Myocyte (in vitro differentiated cells): ENCODE results near the gene RFX2. TPM values are rescaled to one million over a fixed set of nuclear protein-coding genes. Genes with fewer than 3 reads are reported as not detected.
"Not testable (repeated sequence)": the region's sequence is repeated elsewhere in the genome, so short reads cannot be mapped to it uniquely, and the experiment has no call there.

Source experiments
- DNase-seq: peaks from one replicate; pipeline ENCODE4 v3.0.0-alpha.2; 2012; ENCODE audit warnings: low read depth
- total RNA-seq: library from RNA; depleted of rRNA; stranded (reverse); fragments of >200 nt; gene quantifications from 2 replicates; pipeline ENCODE4 v1.2.3, GENCODE V29; 2014

Gene RFX2
- total RNA-seq, 1 donor from 2014 or later: 5.8 TPM

DNA sequence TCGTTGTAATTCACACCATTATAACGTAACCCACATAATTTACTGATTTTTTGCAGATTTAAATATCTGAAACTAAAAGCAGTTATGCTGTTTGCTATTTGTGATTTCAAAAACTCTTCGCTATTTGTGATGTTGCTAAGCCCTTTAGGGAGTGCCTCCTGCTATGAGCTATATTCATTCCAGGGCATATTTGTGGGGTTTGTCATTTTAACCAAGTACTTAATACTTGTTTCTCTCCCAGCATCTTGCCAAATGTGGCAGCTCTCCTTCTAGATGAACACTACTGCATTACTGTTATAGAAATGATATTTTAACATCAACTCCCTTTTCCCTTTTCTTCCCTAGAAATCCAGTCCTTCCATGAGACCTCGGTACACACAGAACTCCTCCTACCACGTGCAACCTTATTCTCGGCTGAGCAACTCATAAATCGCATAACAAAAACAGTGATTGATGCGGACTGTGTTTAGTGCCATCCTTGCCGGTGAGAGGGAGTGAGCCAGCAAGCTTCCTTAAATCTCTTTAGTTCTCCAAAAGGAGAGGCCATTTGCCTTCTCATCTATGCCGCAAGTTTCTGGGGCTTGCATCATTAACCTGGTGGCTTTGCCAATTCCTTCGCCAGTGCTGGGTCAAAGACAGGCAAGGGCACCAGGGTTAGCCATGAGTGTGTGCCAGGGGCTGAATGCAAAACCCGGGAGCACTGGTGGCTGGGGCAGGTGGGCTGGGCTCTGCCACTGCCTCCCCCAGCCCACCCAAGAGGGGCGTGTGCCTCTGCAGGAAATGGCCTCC is 33.4 kb downstream of the RFX2 start:
- peak; percentile 86 for DNase-seq

GRCh38 chr19:6076291-6076665 is 34.0 kb downstream of the RFX2 start:
- DNase-seq: no peak

DNA sequence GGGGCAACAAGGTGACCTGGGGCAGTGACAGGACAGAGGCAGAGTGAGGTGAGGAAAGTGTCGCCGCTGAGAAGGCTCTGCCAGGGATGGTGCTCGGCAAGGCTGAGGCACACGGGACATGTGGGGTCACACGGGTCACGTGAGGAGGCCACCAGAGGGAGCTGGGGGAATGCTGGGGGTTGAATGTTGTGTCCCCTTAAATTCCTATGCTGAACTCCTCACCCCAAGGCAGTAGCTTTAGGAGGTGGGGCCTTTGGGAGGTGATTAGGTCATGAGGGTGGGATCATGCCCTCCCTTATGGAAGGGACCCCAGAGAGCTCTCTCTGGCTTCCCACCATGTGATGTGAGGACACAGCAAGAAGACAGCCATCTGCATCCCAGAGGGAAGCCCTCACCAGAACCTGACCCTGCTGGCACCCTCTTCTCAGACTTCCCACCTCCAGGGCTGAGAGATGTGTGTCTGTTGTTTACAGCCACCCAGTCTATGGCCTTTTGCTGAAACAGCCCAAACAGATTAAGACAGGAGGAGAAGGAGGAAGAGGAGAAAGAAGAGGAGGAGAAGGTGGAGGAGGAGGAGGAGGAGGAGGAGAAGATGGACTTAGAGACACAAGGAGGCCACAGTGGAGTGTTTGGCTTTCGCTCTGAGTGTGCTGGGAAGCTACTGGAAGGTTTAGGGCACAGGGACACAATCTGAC is 35.4 kb downstream of the RFX2 start:
- DNase-seq: no peak

DNA sequence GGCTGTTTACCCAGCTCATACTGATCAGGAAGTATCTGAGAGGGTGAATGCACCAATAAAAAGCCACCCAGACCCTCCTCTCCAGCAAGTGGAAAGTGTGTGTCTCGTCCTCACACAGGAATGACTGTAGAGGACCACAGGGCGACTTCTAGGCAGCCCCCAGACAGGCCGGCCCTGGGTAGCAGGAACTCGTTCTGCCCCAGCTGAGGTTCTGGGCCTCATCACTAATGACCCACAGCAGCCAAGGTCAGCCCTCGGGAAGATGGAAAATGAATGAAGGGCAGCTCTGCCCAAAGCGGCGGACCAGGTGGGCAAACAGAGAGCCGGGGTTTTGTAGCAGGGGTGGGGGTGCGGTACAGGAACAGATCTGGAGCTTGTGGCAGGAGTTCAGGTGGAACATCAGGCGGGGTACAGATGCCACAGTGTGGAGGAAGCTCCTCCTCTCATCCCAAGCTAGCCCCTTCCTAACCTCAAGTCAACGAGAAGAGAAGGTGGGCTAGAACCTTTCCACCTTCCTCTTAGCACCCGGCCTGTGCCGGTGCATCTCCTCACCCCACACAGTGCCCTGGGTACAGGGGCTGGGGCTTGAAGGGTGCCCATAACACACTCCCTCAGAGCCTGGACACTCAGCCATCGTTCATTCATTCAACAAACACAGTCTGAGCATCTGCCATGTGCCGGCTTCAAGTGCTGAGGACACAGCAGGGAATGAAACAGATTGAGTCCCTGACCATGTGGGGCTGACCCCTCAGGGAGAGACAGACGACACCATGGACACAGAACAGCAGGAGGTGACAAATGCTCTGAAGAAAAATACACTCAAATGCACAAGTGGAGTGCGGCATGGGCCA is 36.2 kb downstream of the RFX2 start:
- DNase-seq: no peak

DNA sequence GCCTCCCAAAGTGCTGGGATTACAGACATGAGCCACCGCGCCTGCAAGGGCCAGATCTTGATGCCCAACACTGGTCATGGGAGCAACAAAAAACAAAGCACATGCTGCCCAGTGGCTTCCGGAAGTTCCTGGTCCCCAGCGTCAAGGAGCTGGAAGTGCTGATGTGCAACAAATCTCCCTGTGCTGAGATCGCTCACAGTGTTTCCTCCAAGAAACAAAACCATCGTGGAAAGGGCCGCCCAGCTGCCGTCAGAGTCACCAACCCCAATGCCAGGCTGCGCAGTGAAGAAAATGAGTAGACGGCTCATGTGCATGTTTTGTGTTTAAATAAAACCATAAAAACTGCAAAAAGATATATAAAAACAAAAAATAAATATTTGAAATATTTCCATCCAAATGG is 37.1 kb downstream of the RFX2 start:
- not testable (repeated sequence) for DNase-seq

- no peak for DNase-seq
These were observed 38.4 kb downstream of the RFX2 start for GRCh38 chr19:6071875-6072274.

DNA sequence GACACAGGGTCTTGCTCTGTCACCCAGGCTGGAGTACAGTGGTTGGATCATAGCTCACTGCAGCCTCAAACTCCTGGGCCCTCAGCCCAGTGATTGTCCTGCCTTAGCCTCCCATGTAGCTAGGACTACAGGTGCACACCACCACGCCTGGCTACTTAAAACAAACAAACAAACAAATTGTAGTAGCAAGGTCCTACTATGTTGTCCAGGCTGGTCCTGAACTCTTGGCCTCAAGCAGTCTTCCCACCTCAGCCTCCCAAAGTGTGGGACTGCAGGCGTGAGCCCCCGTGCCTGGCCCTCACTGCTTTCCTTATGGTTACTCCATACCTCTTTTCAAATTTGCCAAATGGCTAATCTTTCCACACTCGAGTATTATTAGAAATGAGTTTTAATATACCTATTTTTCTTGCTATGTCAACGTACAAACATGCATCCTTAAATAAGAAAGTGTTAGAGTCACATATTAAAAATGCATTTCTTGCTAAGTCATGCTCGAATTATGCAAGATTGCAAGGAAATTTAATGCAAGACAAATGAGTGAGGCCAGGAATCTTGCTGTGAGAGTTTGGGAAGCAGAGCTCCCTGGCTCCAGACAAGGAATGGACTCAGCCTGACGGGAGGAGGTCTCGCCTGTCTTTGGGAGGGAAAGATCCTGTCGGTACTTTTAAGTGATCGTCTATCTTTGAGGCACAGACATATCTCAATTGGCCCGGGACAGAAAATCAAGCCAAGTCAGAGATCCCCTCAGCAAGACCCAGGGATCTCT is 39.4 kb downstream of the RFX2 start:
- peak; percentile 41 for DNase-seq

DNA sequence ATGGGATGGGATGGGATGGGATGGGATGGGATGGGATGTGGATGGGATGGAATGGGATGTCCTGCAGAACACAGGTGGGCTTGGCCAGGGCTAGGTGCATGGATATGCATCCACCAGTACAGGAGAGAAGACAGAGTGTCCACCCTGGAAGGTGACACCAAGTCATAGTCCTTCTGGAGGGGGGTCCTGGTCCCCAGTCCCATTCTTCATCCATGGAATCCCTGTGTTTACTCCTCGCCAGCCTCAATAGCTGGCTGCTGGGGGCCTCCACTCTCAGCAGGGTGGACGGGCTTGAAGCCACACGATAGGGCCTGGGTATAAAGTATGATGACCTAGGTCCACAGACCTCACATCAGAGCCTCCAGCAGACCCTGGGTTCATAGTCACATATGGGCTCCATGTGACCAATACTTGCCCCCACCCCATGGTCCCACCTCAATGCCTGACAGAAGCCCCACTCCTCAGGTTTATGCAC is 40.1 kb downstream of the RFX2 start:
- no peak for DNase-seq

- no peak for DNase-seq
These were observed 41.0 kb downstream of the RFX2 start for GRCh38 chr19:6069268-6069791.

GRCh38 chr19:6068711-6069110 is 41.6 kb downstream of the RFX2 start:
- no peak for DNase-seq

DNA sequence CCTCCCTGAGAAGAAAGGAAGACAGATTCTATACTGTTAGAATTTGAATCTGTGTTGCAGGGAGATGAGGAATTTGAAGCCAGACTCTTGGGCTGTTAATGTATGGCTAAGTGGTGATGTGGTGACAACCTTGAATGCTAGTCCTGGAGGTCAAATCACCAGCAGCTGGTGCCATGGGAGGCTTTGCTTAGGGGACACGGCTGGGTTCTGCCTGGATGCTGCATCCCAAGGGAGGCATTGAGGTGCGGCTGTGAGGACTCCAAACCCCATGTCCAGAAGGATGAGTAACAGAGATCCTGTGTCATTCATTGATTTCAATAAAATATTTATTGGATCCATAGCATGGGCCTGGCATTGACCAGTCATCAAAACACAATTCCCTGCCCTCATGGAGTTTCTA is 42.3 kb downstream of the RFX2 start:
- no peak for DNase-seq

GRCh38 chr19:6066661-6067646 is 43.3 kb downstream of the RFX2 start:
- peak; percentile 90 for DNase-seq

DNA sequence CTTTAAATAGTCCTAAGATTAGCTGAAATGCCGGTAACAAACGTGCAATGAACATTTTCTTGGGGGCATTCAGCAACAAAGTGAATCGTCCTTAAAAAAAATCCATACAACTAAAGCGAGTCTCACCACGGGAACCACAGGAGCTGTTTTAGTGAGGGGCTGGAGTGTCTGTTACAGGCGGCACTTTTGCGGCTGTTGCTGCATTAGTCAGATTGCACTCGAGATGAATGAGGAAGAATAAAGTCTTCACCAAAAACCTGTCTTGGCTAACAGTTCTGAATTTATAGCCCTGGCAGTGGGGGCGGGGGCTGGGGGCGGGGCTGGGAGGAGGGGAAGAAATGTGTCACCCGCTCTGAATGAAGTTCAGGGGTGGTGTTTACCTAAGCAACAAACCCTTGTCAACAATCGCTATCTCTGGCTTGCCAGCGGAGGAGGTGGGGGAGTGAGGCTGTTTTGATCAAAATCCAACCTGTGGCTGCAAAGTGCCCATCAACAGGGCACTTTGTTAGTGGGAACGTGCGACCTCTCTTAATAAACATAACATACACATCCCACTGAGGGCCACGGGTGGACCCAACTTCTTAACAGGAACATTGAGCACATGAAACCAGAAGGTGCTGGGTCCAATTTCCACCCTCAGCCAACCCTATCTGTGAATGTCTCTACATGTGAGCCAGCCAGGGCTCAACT is 44.5 kb downstream of the RFX2 start:
- peak; percentile 50 for DNase-seq

GRCh38 chr19:6064336-6065073 is 45.8 kb downstream of the RFX2 start:
- peak; percentile 74 for DNase-seq

DNA sequence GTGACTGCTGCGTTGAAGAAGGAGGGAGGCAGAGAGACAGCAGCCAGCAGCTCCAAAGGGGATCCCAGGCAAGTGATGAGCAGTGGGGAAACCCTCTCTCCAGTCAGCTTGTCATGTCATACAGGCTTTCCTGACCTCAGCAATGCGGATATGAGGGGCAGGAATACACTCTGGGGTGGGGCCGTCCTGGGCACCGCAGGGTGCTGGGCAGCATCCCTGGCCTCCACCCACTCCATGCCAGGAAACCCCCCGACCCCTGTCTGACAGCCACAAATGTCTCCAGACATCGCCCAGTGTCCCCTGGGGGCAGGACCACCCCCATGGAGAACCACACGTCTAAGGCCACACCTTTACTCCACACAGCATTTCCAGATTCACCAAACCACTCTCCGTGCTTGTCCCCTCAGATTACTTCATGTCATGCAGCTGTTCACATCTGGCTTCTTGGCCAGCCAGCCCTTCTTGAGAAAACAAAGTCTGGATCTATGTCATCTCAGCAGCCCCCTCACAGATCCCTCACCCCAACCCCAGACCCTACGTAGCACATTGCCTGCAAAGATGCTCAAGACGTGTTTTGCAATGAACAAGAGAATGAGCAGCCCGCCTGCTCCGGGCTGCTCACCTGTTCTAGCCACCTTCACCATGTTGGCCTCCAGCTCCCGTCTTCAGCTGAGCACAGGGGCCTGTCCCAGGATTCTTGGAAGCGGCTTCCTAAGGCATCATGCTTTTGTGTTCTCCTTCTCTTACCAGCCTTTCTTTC is 46.5 kb downstream of the RFX2 start:
- DNase-seq: no peak

DNA sequence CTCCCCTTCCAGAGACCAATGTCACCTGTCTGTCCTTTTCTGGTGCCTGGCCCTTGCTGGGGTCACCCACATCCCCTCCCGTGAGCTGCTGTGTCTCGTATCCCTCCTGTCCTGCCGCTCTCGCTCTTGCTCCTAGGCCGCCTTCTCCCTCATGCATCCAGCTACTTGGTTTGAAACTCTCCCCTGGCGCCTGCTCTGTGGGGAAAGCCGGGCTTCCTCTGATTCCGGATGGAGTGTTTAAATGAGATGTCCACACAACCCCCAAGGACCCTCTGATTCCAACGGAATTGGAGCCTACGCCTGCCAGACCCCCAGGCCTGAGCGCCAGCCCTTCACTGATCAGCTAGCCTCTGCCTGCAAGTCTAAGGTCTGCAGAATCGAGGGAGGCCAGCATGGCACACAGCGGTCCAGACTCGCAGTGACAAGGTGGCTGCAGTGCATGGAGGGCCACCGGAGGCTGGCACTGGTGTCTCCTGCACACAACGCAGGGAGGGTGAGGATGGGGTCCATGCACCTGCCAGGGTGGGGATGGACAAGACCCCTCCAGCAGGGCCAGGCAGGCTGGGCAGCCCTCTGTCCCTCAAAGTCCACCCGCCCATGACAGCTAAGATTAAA is 47.2 kb downstream of the RFX2 start:
- no peak for DNase-seq

- no peak for DNase-seq
These were observed 48.0 kb downstream of the RFX2 start for GRCh38 chr19:6062274-6062673.
